Testis (tissue), 5 donors: ENCODE results near the gene STS. TPM values are rescaled to one million over a fixed set of nuclear protein-coding genes. Genes with fewer than 3 reads are reported as not detected.

ENCODE experiments used
- DNase-seq: peaks from one replicate; pipeline ENCODE4 v3.0.0-alpha.2; 2019
- H3K27ac ChIP-seq, 2 donors: fragments of 200-600 bp; sonication (generic); one replicate each; pipeline ENCODE4 v1.5.1; 2019
- H3K27me3 ChIP-seq: fragments of 200-600 bp; sonication (generic); one replicate; pipeline ENCODE4 v1.5.1; 2019
- H3K36me3 ChIP-seq: fragments of 200-600 bp; sonication (generic); one replicate; pipeline ENCODE4 v1.5.1; 2017; ENCODE audit warnings: low read depth; ENCODE audit errors: missing control alignments
- H3K4me1 ChIP-seq: fragments of 200-600 bp; sonication (generic); one replicate; pipeline ENCODE4 v1.5.1; 2019
- H3K4me3 ChIP-seq, 2 donors: fragments of 200-600 bp; sonication (generic); one replicate each; pipeline ENCODE4 v1.5.1; 2017 to 2019
- H3K9me3 ChIP-seq: fragments of 200-600 bp; sonication (generic); one replicate; pipeline ENCODE4 v1.5.1; 2017
- POLR2A ChIP-seq: fragments of 450-650 bp; IDR thresholded peaks from one replicate; pipeline ENCODE4 v1.6.1; 2017; ENCODE audit warnings: antibody characterized with exemption, mild to moderate bottlenecking, moderate library complexity
- WGBS, 2 donors: methylation state at CpG; one replicate each; pipeline ENCODE4 v1.1.5; 2018; 5-methylcytosine and 5-hydroxymethylcytosine counted together
- intact Hi-C: fragments of 100-400 bp; cut with DNase I; formaldehyde crosslinking; loops from one replicate; pipeline ENCODE4 v1.15.1; 2023; ENCODE audit warnings: low total_unique reads
- long read RNA-seq, 2 donors: transcript quantifications; one replicate each; lab custom pipeline, GENCODE V29; 2026
- polyA plus RNA-seq: library from polyadenylated mRNA; stranded (reverse); fragments of 350-450 nt; fragmentation: Illumina TruSeq; extraction: RNeasy Lipid Tissue Mini Kit (QIAGEN cat#74804); gene quantifications from one replicate; pipeline ENCODE4 v1.2.3, GENCODE V29; 2014; ENCODE audit warnings: low read depth, low replicate concordance; ENCODE audit not compliant: insufficient read depth
- total RNA-seq, 2 donors: library from RNA; depleted of rRNA; stranded (reverse); fragments of >200 nt; gene quantifications; one replicate each; pipeline ENCODE4 v1.2.3, GENCODE V29; 2016
- TF ChIP-seq, protein P1 (sequence below), 3 experiments: fragments of 450-650 bp in 2 of 3; fragments of 200-600 bp in 1 of 3; sonication (generic) in 1 of 3; IDR thresholded peaks; one replicate each; pipeline ENCODE4 v1.5.1; 2016 to 2019; ENCODE audit warnings: antibody characterized with exemption in 3 of 3, mild to moderate bottlenecking in 2 of 3, moderate library complexity in 1 of 3

Gene STS, protein sequence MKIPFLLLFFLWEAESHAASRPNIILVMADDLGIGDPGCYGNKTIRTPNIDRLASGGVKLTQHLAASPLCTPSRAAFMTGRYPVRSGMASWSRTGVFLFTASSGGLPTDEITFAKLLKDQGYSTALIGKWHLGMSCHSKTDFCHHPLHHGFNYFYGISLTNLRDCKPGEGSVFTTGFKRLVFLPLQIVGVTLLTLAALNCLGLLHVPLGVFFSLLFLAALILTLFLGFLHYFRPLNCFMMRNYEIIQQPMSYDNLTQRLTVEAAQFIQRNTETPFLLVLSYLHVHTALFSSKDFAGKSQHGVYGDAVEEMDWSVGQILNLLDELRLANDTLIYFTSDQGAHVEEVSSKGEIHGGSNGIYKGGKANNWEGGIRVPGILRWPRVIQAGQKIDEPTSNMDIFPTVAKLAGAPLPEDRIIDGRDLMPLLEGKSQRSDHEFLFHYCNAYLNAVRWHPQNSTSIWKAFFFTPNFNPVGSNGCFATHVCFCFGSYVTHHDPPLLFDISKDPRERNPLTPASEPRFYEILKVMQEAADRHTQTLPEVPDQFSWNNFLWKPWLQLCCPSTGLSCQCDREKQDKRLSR
- total RNA-seq (1 to 10 TPM; 3.5 to 5.0 TPM), polyA plus RNA-seq (4.6 TPM)
- long read RNA-seq, donor 1, result 0 reads
- long read RNA-seq, donor 2, result 0 reads

DNA sequence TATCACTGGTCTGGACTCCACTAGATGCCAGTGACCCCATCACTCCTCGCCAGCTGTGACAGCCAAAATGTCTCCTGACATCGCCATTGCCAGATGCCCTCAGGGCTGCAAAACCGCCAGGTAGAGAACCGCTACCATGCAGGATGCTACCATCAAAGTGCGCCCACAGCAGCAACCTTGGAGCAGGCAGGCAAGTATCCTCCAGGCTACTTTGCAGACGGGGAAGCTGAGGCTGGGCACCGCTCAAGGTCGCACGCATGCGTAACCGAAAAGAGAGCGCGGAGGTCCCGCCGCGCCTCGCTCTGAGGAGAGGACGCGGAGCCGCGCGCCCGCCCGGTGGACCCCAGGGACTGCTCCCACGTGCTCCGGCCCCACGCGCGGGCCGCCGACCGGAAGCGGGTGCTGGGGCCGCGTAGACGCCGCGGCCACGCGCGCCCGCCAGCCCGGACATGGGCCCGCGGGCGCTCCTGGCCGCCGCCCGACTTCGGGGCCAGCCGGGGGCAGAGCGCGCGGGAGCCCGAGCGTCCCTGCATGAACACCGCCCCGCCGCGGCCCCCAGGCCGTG, at the start of gene STS:
Gene STS (plus strand): TSS at position 300 of the 565 bp plus-strand sequence. CDS start 105,488 bp downstream, outside the sequence.
- Histone ChIP-seq H3K36me3 (no peaks in the 10 kb centered on the region), H3K4me3 (peak within 1 kb of the TSS; percentile 60 to 74), H3K9me3 (no peaks in the 10 kb centered on the region), H3K4me1 (no peaks in the 10 kb centered on the region), H3K27ac (peak within 1 kb of the TSS; percentile 63 to 83), H3K27me3 (no peaks in the 10 kb centered on the region)
- DNase-seq, result peak; percentile 35
- WGBS, 2 donors, result 1% methylated on average over 24 of the region's 61 CpGs; no CpG with 5 or more reads in 1 of the 2 donors
- intact Hi-C loops, result no loop called here
- no peak for TF ChIP-seq POLR2A
- TF ChIP-seq, protein P1, sequence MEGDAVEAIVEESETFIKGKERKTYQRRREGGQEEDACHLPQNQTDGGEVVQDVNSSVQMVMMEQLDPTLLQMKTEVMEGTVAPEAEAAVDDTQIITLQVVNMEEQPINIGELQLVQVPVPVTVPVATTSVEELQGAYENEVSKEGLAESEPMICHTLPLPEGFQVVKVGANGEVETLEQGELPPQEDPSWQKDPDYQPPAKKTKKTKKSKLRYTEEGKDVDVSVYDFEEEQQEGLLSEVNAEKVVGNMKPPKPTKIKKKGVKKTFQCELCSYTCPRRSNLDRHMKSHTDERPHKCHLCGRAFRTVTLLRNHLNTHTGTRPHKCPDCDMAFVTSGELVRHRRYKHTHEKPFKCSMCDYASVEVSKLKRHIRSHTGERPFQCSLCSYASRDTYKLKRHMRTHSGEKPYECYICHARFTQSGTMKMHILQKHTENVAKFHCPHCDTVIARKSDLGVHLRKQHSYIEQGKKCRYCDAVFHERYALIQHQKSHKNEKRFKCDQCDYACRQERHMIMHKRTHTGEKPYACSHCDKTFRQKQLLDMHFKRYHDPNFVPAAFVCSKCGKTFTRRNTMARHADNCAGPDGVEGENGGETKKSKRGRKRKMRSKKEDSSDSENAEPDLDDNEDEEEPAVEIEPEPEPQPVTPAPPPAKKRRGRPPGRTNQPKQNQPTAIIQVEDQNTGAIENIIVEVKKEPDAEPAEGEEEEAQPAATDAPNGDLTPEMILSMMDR (IDR thresholded peaks at IDR 0.05), result no peak

DNA sequence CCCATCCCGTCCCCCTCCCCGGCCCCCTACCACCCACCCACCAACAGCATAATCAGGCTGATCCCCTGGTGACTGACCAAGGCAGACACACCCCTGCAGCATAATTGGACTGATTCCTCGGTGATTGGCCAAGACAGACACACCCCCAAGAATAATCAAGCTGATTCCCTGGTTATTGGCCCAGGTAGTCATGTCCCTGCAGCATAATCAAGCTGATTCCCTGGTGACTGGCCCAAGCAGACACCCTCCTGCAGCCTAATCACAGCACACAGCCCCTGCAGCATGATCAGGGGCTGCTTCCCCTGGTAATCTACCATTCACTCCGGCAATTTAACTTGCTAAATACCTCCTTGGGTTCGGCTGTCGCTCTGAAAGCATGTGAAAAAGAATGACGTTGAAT, 47.5 kb upstream of the STS start:
- no peak overlapping the region for H3K27ac ChIP-seq
- H3K9me3 ChIP-seq, result no peaks in the 10 kb centered on the region
- 75 to 80% methylated on average over 4 to 6 of the region's 7 CpGs for WGBS, 2 donors
- intact Hi-C loops, result no loop called here
- TF ChIP-seq, protein P1 (IDR thresholded peaks at IDR 0.05), result no peak
- DNase-seq, result no peak
- H3K27me3 ChIP-seq, result no peaks in the 10 kb centered on the region
- H3K4me3 ChIP-seq, result no peak overlapping the region
- no peaks in the 10 kb centered on the region for H3K4me1 ChIP-seq
- no peaks in the 10 kb centered on the region for H3K36me3 ChIP-seq

GRCh38 chrX:7102119-7102518, 45.4 kb upstream of the STS start:
- WGBS, 2 donors, result 86 to 91% methylated on average over 3 of the region's 3 CpGs
- Histone ChIP-seq H3K9me3 (no peaks in the 10 kb centered on the region), H3K4me1 (no peaks in the 10 kb centered on the region), H3K4me3 (no peak overlapping the region), H3K36me3 (no peaks in the 10 kb centered on the region), H3K27ac (no peak overlapping the region), H3K27me3 (no peaks in the 10 kb centered on the region)
- no peak for TF ChIP-seq POLR2A
- TF ChIP-seq, protein P1 (IDR thresholded peaks at IDR 0.05), result no peak
- intact Hi-C loops, result no loop called here
- DNase-seq, result no peak

- Histone ChIP-seq H3K4me1 (no peaks in the 10 kb centered on the region), H3K9me3 (no peaks in the 10 kb centered on the region), H3K27me3 (no peaks in the 10 kb centered on the region), H3K36me3 (no peaks in the 10 kb centered on the region), H3K4me3 (no peak overlapping the region), H3K27ac (no peak overlapping the region)
- TF ChIP-seq, protein P1 (IDR thresholded peaks at IDR 0.05), result no peak
- TF ChIP-seq POLR2A, result no peak
- no peak for DNase-seq
- WGBS, 2 donors, result 100% methylated on average over 1 to 2 of the region's 2 CpGs
- intact Hi-C loops, result no loop called here
Observed at GRCh38 chrX:7106649-7107048, 40.9 kb upstream of the STS start.
